ENCODE data around the gene RNF20. TPM values are rescaled to one million over a fixed set of nuclear protein-coding genes. Genes with fewer than 3 reads are reported as not detected.

Gene RNF20
- total and polyA plus RNA-seq, 2 donors (not counting 1 experiment from before 2014, with no cell fraction given), result 5.7 to 56.4 TPM

GRCh38 chr9:101590901-101591300 is 57.2 kb downstream of the RNF20 start:
- intact Hi-C loops (cut with micrococcal nuclease), result no loop called here
- no peaks in the 10 kb centered on the region for H3K79me2 ChIP-seq (ENCODE audit: control insufficient read depth, insufficient read depth, low read length)
- no peak for DNase-seq
- Mint-ChIP-seq H3K9me3 (ENCODE audit: insufficient read depth) (no peaks in the 10 kb centered on the region), H3K27me3 (peaks cover 15% of the 10 kb centered on the region), H3K27ac (no peak overlapping the region), H3K4me1 (no peaks in the 10 kb centered on the region), H3K4me3 (no peak overlapping the region)
- no peaks in the 10 kb centered on the region for H3K4me1 ChIP-seq (ENCODE audit: control insufficient read depth in 2 of 2, insufficient read depth in 2 of 2, low read length in 2 of 2)
- no peak for ATAC-seq (ENCODE audit: low read depth)
- H3K4me3 ChIP-seq (ENCODE audit: control extremely low read depth in 1 of 5, extremely low read depth in 1 of 5, insufficient read depth in 1 of 5, low read depth in 2 of 5, low read length in 4 of 5), result no peak overlapping the region
- no peaks in the 10 kb centered on the region for H4K20me1 ChIP-seq (ENCODE audit: control insufficient read depth, insufficient read depth, low read length, poor library complexity, severe bottlenecking)
- H3K27me3 ChIP-seq (replicated peaks in 1 of 4; ENCODE audit: control extremely low read depth in 1 of 4, control insufficient read depth in 3 of 4, insufficient read depth in 4 of 4, low read length in 3 of 4), result no peaks in the 10 kb centered on the region
- no peak overlapping the region for H3K27ac ChIP-seq (ENCODE audit: low read length in 2 of 2)
- CTCF ChIA-PET, result interaction anchor here (1.0 kb wide), 1 partner anchor 10 kb away, joined by 3 read pairs; no protein-coding TSS in a partner anchor
- no peak for TF ChIP-seq EZH2 (IDR thresholded peaks at IDR 0.05; ENCODE audit: borderline replicate concordance, insufficient read depth, low read depth, low read length, poor library complexity, severe bottlenecking)
- no peak overlapping the region for H2AFZ ChIP-seq (ENCODE audit: insufficient read depth, low read depth, low read length, poor library complexity, severe bottlenecking)
- H3K36me3 ChIP-seq (replicated peaks in 1 of 2; ENCODE audit: control extremely low read depth in 1 of 2, control insufficient read depth in 1 of 2, extremely low read depth in 1 of 2, insufficient read depth in 2 of 2, low read length in 1 of 2), result no peaks in the 10 kb centered on the region
- H3K4me2 ChIP-seq (replicated peaks; ENCODE audit: low read depth, low read length, poor library complexity, severe bottlenecking), result no peak overlapping the region
- no peak overlapping the region for H3K9ac ChIP-seq (ENCODE audit: low read length)
- 100% methylated on average over 1 of the region's 3 CpGs for WGBS (ENCODE audit: insufficient coverage)
- no peaks in the 10 kb centered on the region for H3K9me3 ChIP-seq (ENCODE audit: control extremely low read depth in 1 of 3, control insufficient read depth in 2 of 3, insufficient read depth in 1 of 3, low read length in 2 of 3)
- POLR2A ChIA-PET, result no interaction called here

- ChIA-PET POLR2A (no interaction called here), CTCF (interaction anchor here (1.0 kb wide), 1 partner anchor 9 kb away, joined by 3 read pairs; no protein-coding TSS in a partner anchor)
- TF ChIP-seq CTCF (IDR thresholded peaks at IDR 0.05), result no peak
- TF ChIP-seq EZH2 (IDR thresholded peaks at IDR 0.05; ENCODE audit: borderline replicate concordance, insufficient read depth, low read depth, low read length, poor library complexity, severe bottlenecking), result no peak
These were observed 58.3 kb downstream of the RNF20 start for GRCh38 chr9:101591787-101592446.

More at GRCh38 chr9:101591787-101592446, 58.3 kb downstream of the RNF20 start:
- Mint-ChIP-seq H3K4me3 (no peak overlapping the region), H3K9me3 (ENCODE audit: insufficient read depth) (no peaks in the 10 kb centered on the region), H3K27ac (no peak overlapping the region), H3K27me3 (peaks cover 16% of the 10 kb centered on the region), H3K4me1 (no peaks in the 10 kb centered on the region)
- Histone ChIP-seq H2AFZ (ENCODE audit: insufficient read depth, low read depth, low read length, poor library complexity, severe bottlenecking) (no peak overlapping the region), H3K79me2 (ENCODE audit: control insufficient read depth, insufficient read depth, low read length) (no peaks in the 10 kb centered on the region), H3K4me3 (ENCODE audit: control extremely low read depth in 1 of 5, extremely low read depth in 1 of 5, insufficient read depth in 1 of 5, low read depth in 2 of 5, low read length in 4 of 5) (no peak overlapping the region), H3K9me3 (ENCODE audit: control extremely low read depth in 1 of 3, control insufficient read depth in 2 of 3, insufficient read depth in 1 of 3, low read length in 2 of 3) (no peaks in the 10 kb centered on the region), H3K27me3 (replicated peaks in 1 of 4; ENCODE audit: control extremely low read depth in 1 of 4, control insufficient read depth in 3 of 4, insufficient read depth in 4 of 4, low read length in 3 of 4) (no peaks in the 10 kb centered on the region), H3K4me2 (replicated peaks; ENCODE audit: low read depth, low read length, poor library complexity, severe bottlenecking) (no peak overlapping the region), H3K4me1 (ENCODE audit: control insufficient read depth in 2 of 2, insufficient read depth in 2 of 2, low read length in 2 of 2) (no peaks in the 10 kb centered on the region), H3K36me3 (replicated peaks in 1 of 2; ENCODE audit: control extremely low read depth in 1 of 2, control insufficient read depth in 1 of 2, extremely low read depth in 1 of 2, insufficient read depth in 2 of 2, low read length in 1 of 2) (no peaks in the 10 kb centered on the region), H4K20me1 (ENCODE audit: control insufficient read depth, insufficient read depth, low read length, poor library complexity, severe bottlenecking) (no peaks in the 10 kb centered on the region), H3K9ac (ENCODE audit: low read length) (no peak overlapping the region), H3K27ac (ENCODE audit: low read length in 2 of 2) (no peak overlapping the region)
- intact Hi-C loops (cut with micrococcal nuclease), result no loop called here
- no peak for DNase-seq
- no peak for ATAC-seq (ENCODE audit: low read depth)
